PC-9 (cell line): ENCODE data around the gene PAK4. TPM values are rescaled to one million over a fixed set of nuclear protein-coding genes. Genes with fewer than 3 reads are reported as not detected.

Experiments used
- BruUV-seq: library from RNA; stranded (reverse); fragments of 400-500 nt; replicated peaks from 2 replicates; lab custom pipeline; 2021; lab: Mats Ljungman, UMichigan
- CTCF ChIA-PET: fragments of 300-600 bp; sonication (Branson Sonifier 250); formaldehyde crosslinking; loops from one replicate; lab custom pipeline; 2022; ENCODE audit warnings: antibody characterized with exemption; lab: Charles Lee
- POLR2A ChIA-PET: fragments of 300-600 bp; sonication (Branson Sonifier 250); formaldehyde crosslinking; loops from one replicate; lab custom pipeline; 2022; ENCODE audit warnings: antibody characterized with exemption; ENCODE audit not compliant: unreplicated experiment; lab: Charles Lee
- DNase-seq, 2 experiments: peaks; one replicate each; pipeline versions ENCODE4 v3.0.0 to v3.0.0-alpha.2; 2015 to 2022; ENCODE audit warnings: mixed read lengths in 1 of 2
- H2AFZ ChIP-seq: fragments of 200-600 bp; sonication (generic); 2 replicates; pipeline ENCODE4 v1.8.1; 2017; ENCODE audit warnings: antibody characterized with exemption
- H3F3A ChIP-seq: fragments of 200-600 bp; sonication (generic); 2 replicates; pipeline ENCODE4 v1.8.1; 2017; ENCODE audit warnings: antibody characterized with exemption, mild to moderate bottlenecking, low read depth; ENCODE audit not compliant: insufficient read depth
- H3K27ac ChIP-seq: fragments of 200-600 bp; sonication (generic); 2 replicates; pipeline ENCODE4 v1.6.1; 2016; ENCODE audit warnings: mixed run types
- H3K27me3 ChIP-seq: fragments of 200-600 bp; sonication (generic); 2 replicates; pipeline ENCODE4 v1.6.1; 2016; ENCODE audit warnings: low read depth, mixed run types; ENCODE audit not compliant: insufficient read depth
- H3K36me3 ChIP-seq: fragments of 200-600 bp; sonication (generic); 2 replicates; pipeline ENCODE4 v1.6.1; 2016; ENCODE audit warnings: low read depth, mixed run types
- H3K4me1 ChIP-seq: fragments of 200-600 bp; sonication (generic); replicated peaks from 2 replicates; pipeline ENCODE4 v1.6.1; 2016; ENCODE audit warnings: mixed run types; ENCODE audit not compliant: insufficient read depth
- H3K4me2 ChIP-seq: fragments of 200-600 bp; sonication (generic); 2 replicates; pipeline ENCODE4 v1.6.1; 2017; ENCODE audit warnings: mixed run types
- H3K4me3 ChIP-seq: fragments of 200-600 bp; sonication (generic); 2 replicates; pipeline ENCODE4 v1.6.1; 2016; ENCODE audit warnings: mixed run types
- H3K79me2 ChIP-seq: fragments of 200-600 bp; sonication (generic); 2 replicates; pipeline ENCODE4 v1.6.1; 2017; ENCODE audit warnings: low read depth, mixed run types
- H3K9me2 ChIP-seq: fragments of 200-600 bp; sonication (generic); 2 replicates; pipeline ENCODE4 v1.8.1; 2017; ENCODE audit warnings: mild to moderate bottlenecking; ENCODE audit not compliant: insufficient read depth
- H3K9me3 ChIP-seq: fragments of 200-600 bp; sonication (generic); 2 replicates; pipeline ENCODE4 v1.8.1; 2016; ENCODE audit warnings: low read depth; ENCODE audit not compliant: insufficient read depth
- H4K20me1 ChIP-seq: fragments of 200-600 bp; sonication (generic); 2 replicates; pipeline ENCODE4 v1.8.1; 2017; ENCODE audit not compliant: insufficient read depth
- EZH2 ChIP-seq: fragments of 200-600 bp; sonication (generic); IDR thresholded peaks from 2 replicates; pipeline ENCODE4 v1.8.0; 2017; ENCODE audit warnings: antibody characterized with exemption, low read depth
- intact Hi-C: fragments of 100-400 bp; cut with micrococcal nuclease; formaldehyde crosslinking; loops from one replicate; pipeline ENCODE4 v1.10.0; 2022; ENCODE audit not compliant: unreplicated experiment
- total RNA-seq: library from RNA; stranded (reverse); gene quantifications from 2 replicates; pipeline ENCODE4 v1.2.3, GENCODE V29; 2021
- TF ChIP-seq, protein P1 (sequence below): fragments of 200-600 bp; sonication (generic); conservative IDR thresholded peaks from 2 replicates; pipeline ENCODE4 v1.6.1; 2017; ENCODE audit warnings: mixed run types, antibody characterized with exemption, mild to moderate bottlenecking, moderate library complexity

The PAK4 gene
- total RNA-seq, 1 experiment from 2014 or later: 77.8 TPM

DNA sequence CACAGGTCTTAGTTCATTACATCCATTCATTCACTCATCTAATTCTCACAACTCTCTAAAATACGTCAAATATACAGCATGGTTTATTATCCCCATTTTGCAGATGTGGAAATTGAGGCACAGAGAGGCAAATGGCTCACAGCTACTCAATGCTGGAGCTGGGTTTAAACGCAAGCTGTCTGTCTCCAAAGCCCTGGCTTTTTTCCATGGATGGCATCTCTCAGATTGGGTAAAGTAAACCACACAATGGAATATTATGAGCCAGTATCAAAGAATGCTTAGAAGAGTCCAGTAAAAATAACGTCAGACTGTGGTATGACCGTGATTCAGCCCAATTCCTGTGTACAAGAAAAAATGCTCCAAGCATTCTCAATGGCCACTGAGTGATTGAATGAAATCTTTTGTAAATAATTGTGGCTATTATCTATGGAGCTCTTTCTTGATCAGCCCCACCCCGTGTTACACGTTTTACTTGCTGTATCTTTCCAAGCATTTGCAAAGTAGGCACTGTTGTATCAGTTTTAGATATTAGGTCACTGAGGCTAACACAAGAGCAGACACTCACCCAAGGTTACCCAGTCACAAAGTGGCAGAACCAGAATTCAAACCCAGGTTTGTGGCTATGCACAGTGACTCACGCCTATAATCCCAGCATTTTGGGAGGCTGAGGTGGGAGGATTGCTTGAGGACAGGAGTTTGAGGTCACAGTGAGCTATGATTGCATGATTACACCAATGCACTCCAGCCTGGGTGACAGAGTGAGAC is 47.0 kb upstream of the PAK4 start:
- Histone ChIP-seq H2AFZ (no peak overlapping the region), H3K4me2 (peak overlapping the region; percentile 9), H3K9me2 (no peaks in the 10 kb centered on the region), H4K20me1 (no peaks in the 10 kb centered on the region), H3K9me3 (no peaks in the 10 kb centered on the region), H3K36me3 (no peaks in the 10 kb centered on the region), H3K27me3 (no peaks in the 10 kb centered on the region), H3K4me1 (peaks cover 50% of the 10 kb centered on the region), H3K4me3 (no peak overlapping the region), H3K27ac (peak overlapping the region; percentile 92), H3K79me2 (peaks cover 28% of the 10 kb centered on the region), H3F3A (peaks cover 50% of the 10 kb centered on the region)
- no TSS peak for BruUV-seq
- ChIA-PET POLR2A (interaction anchor here (0.5 to 0.6 kb wide), 4 partner anchors 47 to 312 kb away, joined by 3 read pairs; partner anchors contain the start of genes MED29 and PAF1), CTCF (interaction anchor here (0.7 kb wide), 1 partner anchor 17 kb away, joined by 3 read pairs; no protein-coding TSS in a partner anchor)
- DNase-seq: peak; percentile 65 to 98
- intact Hi-C loops: loop anchor here (2.0 kb wide), 1 partner anchor 32 kb away; no protein-coding TSS in a partner anchor
- TF ChIP-seq EZH2: no peak
- TF ChIP-seq, protein P1, sequence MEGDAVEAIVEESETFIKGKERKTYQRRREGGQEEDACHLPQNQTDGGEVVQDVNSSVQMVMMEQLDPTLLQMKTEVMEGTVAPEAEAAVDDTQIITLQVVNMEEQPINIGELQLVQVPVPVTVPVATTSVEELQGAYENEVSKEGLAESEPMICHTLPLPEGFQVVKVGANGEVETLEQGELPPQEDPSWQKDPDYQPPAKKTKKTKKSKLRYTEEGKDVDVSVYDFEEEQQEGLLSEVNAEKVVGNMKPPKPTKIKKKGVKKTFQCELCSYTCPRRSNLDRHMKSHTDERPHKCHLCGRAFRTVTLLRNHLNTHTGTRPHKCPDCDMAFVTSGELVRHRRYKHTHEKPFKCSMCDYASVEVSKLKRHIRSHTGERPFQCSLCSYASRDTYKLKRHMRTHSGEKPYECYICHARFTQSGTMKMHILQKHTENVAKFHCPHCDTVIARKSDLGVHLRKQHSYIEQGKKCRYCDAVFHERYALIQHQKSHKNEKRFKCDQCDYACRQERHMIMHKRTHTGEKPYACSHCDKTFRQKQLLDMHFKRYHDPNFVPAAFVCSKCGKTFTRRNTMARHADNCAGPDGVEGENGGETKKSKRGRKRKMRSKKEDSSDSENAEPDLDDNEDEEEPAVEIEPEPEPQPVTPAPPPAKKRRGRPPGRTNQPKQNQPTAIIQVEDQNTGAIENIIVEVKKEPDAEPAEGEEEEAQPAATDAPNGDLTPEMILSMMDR: no peak

DNA sequence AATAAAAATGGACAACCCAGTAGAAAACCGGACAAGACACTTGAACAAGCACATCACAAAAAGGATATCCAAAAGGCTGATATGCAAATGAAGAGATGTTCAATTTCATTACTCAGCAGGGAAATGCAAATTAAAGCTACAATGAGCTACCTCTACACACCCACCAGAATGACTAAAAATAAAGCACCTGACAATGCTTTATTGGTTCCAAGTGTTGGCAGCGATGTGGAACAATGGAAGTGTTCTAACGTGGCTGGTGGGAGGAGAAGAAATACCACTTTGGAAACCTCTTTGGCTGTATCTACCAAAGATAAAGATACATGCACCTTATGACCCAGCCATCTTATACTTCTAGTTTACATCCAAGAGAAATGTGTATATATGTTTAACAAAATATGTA is 45.2 kb upstream of the PAK4 start:
- DNase-seq: no peak
- Histone ChIP-seq H3K4me3 (no peak overlapping the region), H3K27me3 (no peaks in the 10 kb centered on the region), H4K20me1 (no peaks in the 10 kb centered on the region), H3K4me2 (no peak overlapping the region), H3K27ac (no peak overlapping the region), H3F3A (peaks cover 39% of the 10 kb centered on the region), H3K9me2 (no peaks in the 10 kb centered on the region), H2AFZ (no peak overlapping the region), H3K9me3 (no peaks in the 10 kb centered on the region), H3K4me1 (peaks cover 44% of the 10 kb centered on the region), H3K36me3 (no peaks in the 10 kb centered on the region), H3K79me2 (peaks cover 28% of the 10 kb centered on the region)
- no TSS peak for BruUV-seq
- POLR2A ChIA-PET: no interaction called here
- no peak for TF ChIP-seq EZH2
- TF ChIP-seq, protein P1: no peak
- CTCF ChIA-PET: no interaction called here
- intact Hi-C loops: no loop called here

DNA sequence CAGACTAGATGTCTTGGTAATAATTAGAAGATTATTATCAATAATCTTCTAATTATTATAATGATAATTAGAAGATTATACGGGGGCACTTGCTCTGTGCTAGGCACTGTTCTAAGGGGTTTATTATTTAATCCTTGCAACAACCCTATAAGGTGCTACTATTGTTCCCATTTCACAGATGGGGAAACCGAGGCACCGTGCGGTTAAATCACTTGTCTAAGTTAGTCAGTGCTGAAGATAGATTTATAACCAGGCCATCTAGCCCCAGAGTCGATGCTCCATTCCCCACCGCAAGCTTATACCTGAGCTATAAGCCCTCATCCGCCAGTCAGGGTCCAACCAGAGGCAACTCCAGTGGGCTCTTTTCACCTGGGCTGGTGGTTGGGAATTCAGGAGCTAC is 43.4 kb upstream of the PAK4 start:
- no peak for TF ChIP-seq EZH2
- TF ChIP-seq, protein P1: no peak
- peak overlapping the region; percentile 82 for H3K4me2 ChIP-seq

More for the DNA sequence above, 43.4 kb upstream of the PAK4 start:
- Histone ChIP-seq H3K27me3 (no peaks in the 10 kb centered on the region), H3K4me1 (peaks cover 45% of the 10 kb centered on the region), H3K27ac (0 out of 2 replicates have a peak overlapping the region, but pooled peaks have one; percentile 26), H3K36me3 (no peaks in the 10 kb centered on the region), H3K4me3 (peak overlapping the region; percentile 96), H3K9me2 (no peaks in the 10 kb centered on the region), H3K79me2 (peaks cover 26% of the 10 kb centered on the region), H3K9me3 (no peaks in the 10 kb centered on the region), H2AFZ (peak overlapping the region; percentile 79; the same call in 1 of the 2 replicates), H3F3A (peaks cover 39% of the 10 kb centered on the region), H4K20me1 (no peaks in the 10 kb centered on the region)
- ChIA-PET POLR2A (no interaction called here), CTCF (no interaction called here)
- BruUV-seq: no TSS peak
- intact Hi-C loops: no loop called here
- DNase-seq: no peak
